ENCODE results near the gene FEM1B.

FEM1B gene

DNA sequence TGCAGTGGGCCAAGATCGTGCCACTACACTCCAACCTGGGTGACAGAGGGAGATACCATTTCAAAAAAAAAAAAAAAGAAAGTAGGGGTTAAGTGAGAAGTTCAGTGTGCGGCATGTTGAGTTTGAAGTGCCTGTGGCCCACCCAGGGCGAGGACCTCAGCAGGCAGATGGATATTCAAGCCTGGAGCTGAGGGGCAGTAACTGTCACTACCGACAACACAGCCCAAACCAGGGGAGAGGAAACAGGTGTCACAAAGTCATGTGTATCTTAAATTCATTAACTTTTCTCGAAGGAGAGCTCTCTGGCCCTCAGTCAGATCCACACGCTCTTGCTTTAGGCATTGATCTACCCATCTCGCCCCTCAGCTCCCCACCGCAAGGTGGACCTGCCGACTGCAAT lies 45.3 kb downstream of the FEM1B start:
- no peak overlapping the region for H3K9ac ChIP-seq (ENCODE audit: low read length)
- H3K27me3 ChIP-seq (ENCODE audit: control insufficient read depth, insufficient read depth, low read length), result no peaks in the 10 kb centered on the region
- no peaks in the 10 kb centered on the region for H3K9me3 ChIP-seq (ENCODE audit: control insufficient read depth, low read depth, low read length)
- no peaks in the 10 kb centered on the region for H3K36me3 ChIP-seq (ENCODE audit: control insufficient read depth, low read depth, low read length)
- H3K27ac ChIP-seq (ENCODE audit: low read length), result no peak overlapping the region
- H3K4me1 ChIP-seq (ENCODE audit: control insufficient read depth, low read depth, low read length), result no peaks in the 10 kb centered on the region
- H3K4me3 ChIP-seq (ENCODE audit: low read length), result no peak overlapping the region

DNA sequence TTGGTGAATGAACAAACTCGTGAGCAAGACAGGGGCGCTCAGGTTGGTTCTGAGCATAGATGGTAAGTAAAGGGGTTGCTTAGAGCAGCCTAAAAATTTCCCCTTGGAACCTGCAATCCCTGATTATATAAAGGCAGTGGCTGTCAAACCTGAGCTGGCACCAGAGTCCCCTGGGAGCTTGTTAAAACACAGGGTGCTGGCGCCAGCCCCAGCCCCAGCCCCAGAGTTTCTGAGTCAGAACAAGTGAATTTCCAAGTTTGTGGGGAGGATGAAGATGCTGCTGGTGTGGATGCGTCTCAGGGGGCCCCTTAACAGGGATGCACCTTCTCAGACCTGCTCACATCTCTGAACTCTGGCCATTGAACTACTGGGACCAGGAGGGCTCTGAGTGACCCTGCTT lies 48.2 kb downstream of the FEM1B start:
- no peak overlapping the region for H3K9ac ChIP-seq (ENCODE audit: low read length)
- H3K27ac ChIP-seq (ENCODE audit: low read length), result no peak overlapping the region
- no peaks in the 10 kb centered on the region for H3K9me3 ChIP-seq (ENCODE audit: control insufficient read depth, low read depth, low read length)
- no peak overlapping the region for H3K4me3 ChIP-seq (ENCODE audit: low read length)
- no peaks in the 10 kb centered on the region for H3K27me3 ChIP-seq (ENCODE audit: control insufficient read depth, insufficient read depth, low read length)
- no peaks in the 10 kb centered on the region for H3K36me3 ChIP-seq (ENCODE audit: control insufficient read depth, low read depth, low read length)
- peaks cover 8% of the 10 kb centered on the region for H3K4me1 ChIP-seq (ENCODE audit: control insufficient read depth, low read depth, low read length)

DNA sequence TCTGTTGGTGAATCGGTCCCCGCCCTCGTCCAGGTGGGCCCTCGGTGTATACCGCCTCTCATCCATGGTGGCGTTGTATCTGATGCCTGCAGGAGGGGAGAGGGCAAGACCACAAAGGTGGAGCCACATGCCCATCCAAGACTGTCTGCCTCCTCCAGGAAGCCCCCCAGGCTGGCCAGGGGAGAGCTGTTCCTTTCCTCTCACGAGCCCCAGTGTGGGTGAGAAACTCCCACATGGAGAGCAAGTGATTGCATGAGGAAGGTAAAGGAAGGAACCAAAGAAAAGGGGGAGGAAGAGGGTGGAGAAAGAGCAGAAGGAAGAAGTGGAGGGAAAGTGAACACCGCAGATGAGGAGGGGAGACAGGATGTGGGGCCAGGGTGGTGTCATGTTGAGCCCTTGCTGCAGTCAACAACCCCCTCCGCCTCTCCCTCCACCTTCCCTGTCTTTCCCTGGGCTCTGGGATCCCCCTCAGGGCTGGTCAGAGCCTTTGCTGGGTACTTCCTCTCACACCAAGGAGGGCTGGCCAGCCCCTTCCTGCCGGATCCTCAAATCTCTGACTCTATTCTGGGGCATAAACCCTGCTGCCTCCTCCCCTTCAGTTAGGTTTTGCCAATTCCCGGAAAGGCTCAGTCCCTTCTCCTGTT lies 49.3 kb downstream of the FEM1B start:
- H3K4me3 ChIP-seq (ENCODE audit: low read length), result no peak overlapping the region
- no peak overlapping the region for H3K9ac ChIP-seq (ENCODE audit: low read length)
- no peaks in the 10 kb centered on the region for H3K27me3 ChIP-seq (ENCODE audit: control insufficient read depth, insufficient read depth, low read length)
- no peaks in the 10 kb centered on the region for H3K9me3 ChIP-seq (ENCODE audit: control insufficient read depth, low read depth, low read length)
- H3K4me1 ChIP-seq (ENCODE audit: control insufficient read depth, low read depth, low read length), result peaks cover 19% of the 10 kb centered on the region
- no peaks in the 10 kb centered on the region for H3K36me3 ChIP-seq (ENCODE audit: control insufficient read depth, low read depth, low read length)
- H3K27ac ChIP-seq (ENCODE audit: low read length), result no peak overlapping the region

DNA sequence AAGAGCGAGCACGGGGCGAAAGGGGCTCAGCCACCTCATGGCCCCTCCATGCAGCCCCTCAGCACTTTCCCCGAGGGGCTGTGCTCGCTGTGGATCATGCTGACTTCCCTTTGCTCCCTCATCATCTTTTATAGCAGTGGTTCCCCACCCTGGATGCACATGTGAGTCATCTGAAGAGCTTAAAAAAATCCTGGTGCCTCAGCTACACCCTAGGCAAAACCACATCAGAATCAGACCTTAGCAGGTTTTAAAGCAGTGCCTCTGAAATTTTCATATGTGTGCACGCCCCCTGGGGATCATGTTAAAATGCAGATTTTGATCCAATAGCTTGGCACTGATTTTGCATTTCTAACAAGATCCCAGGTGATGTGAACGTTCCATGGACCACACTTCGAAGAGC lies 50.9 kb downstream of the FEM1B start:
- Histone ChIP-seq H3K27me3 (ENCODE audit: control insufficient read depth, insufficient read depth, low read length) (no peaks in the 10 kb centered on the region), H3K9ac (ENCODE audit: low read length) (no peak overlapping the region), H3K4me1 (ENCODE audit: control insufficient read depth, low read depth, low read length) (peaks cover 21% of the 10 kb centered on the region), H3K36me3 (ENCODE audit: control insufficient read depth, low read depth, low read length) (no peaks in the 10 kb centered on the region), H3K9me3 (ENCODE audit: control insufficient read depth, low read depth, low read length) (no peaks in the 10 kb centered on the region), H3K4me3 (ENCODE audit: low read length) (no peak overlapping the region), H3K27ac (ENCODE audit: low read length) (no peak overlapping the region)

DNA sequence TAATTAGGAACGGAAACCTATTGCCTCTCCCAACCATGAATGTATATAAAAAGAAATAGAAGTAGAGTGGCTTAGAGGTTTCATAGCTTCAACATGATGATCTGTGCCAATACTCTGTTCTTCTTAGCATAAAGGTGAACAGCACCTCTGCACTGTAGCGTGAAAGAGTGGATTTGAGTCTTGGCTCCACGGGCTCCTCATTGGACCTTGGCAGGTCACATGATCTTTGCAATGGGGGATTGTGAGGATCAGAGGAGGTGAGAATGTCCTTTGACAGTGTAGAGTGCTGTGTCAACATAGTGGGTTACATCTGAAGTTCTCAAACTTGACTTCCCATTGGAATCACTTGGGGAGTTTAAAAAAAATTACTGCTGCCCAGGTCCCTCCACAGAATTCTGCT lies 51.4 kb downstream of the FEM1B start:
- Histone ChIP-seq H3K9ac (ENCODE audit: low read length) (no peak overlapping the region), H3K36me3 (ENCODE audit: control insufficient read depth, low read depth, low read length) (no peaks in the 10 kb centered on the region), H3K27me3 (ENCODE audit: control insufficient read depth, insufficient read depth, low read length) (no peaks in the 10 kb centered on the region), H3K27ac (ENCODE audit: low read length) (no peak overlapping the region), H3K9me3 (ENCODE audit: control insufficient read depth, low read depth, low read length) (no peaks in the 10 kb centered on the region), H3K4me3 (ENCODE audit: low read length) (no peak overlapping the region), H3K4me1 (ENCODE audit: control insufficient read depth, low read depth, low read length) (peaks cover 21% of the 10 kb centered on the region)

DNA sequence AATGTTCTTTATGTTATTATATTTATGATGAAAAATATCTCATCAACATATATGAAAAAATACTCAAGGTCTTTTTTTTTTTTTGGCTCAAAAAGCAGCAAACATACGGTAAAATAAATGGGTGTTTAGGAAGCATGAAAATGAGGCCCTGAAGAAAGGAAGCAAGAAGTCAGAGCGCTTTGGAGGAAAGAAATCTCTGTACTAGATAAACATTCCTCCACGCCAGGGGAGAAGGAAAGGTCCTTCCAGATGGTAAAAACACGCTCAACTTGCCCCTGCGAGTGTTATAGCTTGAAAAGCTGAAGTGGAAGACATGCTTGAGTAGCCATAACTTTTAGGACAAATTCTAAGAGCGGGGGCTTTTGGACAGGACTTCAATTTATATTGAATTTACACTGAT lies 52.9 kb downstream of the FEM1B start:
- Histone ChIP-seq H3K9me3 (ENCODE audit: control insufficient read depth, low read depth, low read length) (no peaks in the 10 kb centered on the region), H3K4me1 (ENCODE audit: control insufficient read depth, low read depth, low read length) (peaks cover 21% of the 10 kb centered on the region), H3K27ac (ENCODE audit: low read length) (no peak overlapping the region), H3K27me3 (ENCODE audit: control insufficient read depth, insufficient read depth, low read length) (no peaks in the 10 kb centered on the region), H3K36me3 (ENCODE audit: control insufficient read depth, low read depth, low read length) (no peaks in the 10 kb centered on the region), H3K4me3 (ENCODE audit: low read length) (peak overlapping the region; percentile 29), H3K9ac (ENCODE audit: low read length) (no peak overlapping the region)

DNA sequence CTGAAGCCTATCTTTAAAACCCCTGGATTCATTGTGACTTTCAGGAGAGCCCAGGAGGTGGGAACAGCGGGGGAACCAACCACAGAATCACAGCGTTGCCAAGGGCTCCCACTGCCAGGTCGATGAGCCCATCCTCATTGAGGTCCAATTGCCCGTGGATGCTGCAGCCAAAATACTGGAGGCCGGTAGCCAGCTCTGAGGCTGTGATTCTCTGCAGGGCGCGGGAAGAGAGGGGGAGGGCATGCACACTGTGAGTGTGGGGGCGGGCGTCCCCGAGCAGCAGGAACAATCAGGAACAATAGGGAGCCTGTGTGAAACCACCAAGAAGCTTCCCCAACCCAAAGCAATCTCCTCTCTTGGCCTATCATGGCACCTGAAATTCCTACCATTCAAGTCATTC lies 53.4 kb downstream of the FEM1B start:
- Histone ChIP-seq H3K27me3 (ENCODE audit: control insufficient read depth, insufficient read depth, low read length) (no peaks in the 10 kb centered on the region), H3K9ac (ENCODE audit: low read length) (no peak overlapping the region), H3K9me3 (ENCODE audit: control insufficient read depth, low read depth, low read length) (no peaks in the 10 kb centered on the region), H3K4me3 (ENCODE audit: low read length) (peak overlapping the region; percentile 29), H3K36me3 (ENCODE audit: control insufficient read depth, low read depth, low read length) (no peaks in the 10 kb centered on the region), H3K4me1 (ENCODE audit: control insufficient read depth, low read depth, low read length) (peaks cover 21% of the 10 kb centered on the region), H3K27ac (ENCODE audit: low read length) (no peak overlapping the region)

DNA sequence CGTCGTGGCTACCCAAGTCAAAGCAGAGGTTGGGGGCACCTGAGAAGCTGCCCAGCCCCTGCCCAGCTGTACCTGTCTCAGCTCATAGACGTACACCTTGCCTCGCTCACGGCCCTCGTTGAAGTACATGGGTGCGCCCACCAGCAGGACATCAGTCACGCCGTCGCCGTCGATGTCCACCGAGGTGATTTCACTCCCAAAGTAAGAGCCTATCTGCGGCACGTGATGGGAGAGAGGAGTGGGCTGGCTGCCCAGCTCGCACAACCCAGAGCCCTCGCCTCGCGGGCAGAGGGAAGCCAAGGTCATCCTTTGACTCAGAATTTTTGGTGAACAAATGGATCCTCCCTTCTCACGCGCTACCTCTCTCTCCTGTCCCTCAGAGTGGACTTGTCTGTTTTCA lies 54.7 kb downstream of the FEM1B start:
- H3K27me3 ChIP-seq (ENCODE audit: control insufficient read depth, insufficient read depth, low read length), result no peaks in the 10 kb centered on the region
- H3K4me3 ChIP-seq (ENCODE audit: low read length), result no peak overlapping the region
- no peak overlapping the region for H3K9ac ChIP-seq (ENCODE audit: low read length)
- no peaks in the 10 kb centered on the region for H3K9me3 ChIP-seq (ENCODE audit: control insufficient read depth, low read depth, low read length)
- H3K4me1 ChIP-seq (ENCODE audit: control insufficient read depth, low read depth, low read length), result peaks cover 21% of the 10 kb centered on the region
- H3K36me3 ChIP-seq (ENCODE audit: control insufficient read depth, low read depth, low read length), result no peaks in the 10 kb centered on the region
- no peak overlapping the region for H3K27ac ChIP-seq (ENCODE audit: low read length)

DNA sequence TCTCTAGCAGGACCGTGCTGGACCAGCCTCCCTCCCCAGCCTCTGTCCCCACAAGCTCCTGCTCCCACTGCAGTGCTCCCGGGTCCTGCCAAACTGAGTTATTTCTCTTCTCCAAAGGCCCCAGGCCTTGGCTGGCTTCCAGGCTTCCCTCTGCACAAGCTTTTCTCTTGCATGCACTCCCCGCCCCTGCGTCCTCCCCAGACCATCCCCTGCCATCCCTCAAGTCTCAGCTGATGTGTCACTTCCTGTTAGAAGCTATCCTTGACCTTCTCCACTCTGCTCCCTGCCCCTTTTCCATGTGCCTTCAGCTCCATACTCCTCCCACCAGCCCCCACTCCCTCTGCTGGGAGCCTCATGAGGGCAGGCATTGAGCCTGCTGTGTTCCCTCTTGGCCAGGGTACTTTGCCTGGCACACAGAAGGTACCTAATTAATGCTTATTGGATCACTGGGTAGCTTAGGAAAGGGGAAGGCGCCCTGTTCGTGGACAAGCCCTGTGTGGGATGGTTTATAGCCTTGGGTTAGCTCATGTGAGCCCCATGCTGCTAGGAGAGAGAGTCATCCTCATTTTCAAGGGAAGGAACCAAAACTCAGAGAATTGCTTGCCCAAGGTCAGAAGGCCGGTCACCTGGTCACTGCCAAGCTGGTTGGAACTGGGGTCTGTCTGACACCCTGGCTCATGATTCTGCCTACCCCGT lies 56.4 kb downstream of the FEM1B start:
- no peaks in the 10 kb centered on the region for H3K27me3 ChIP-seq (ENCODE audit: control insufficient read depth, insufficient read depth, low read length)
- no peaks in the 10 kb centered on the region for H3K9me3 ChIP-seq (ENCODE audit: control insufficient read depth, low read depth, low read length)
- H3K4me1 ChIP-seq (ENCODE audit: control insufficient read depth, low read depth, low read length), result peaks cover 18% of the 10 kb centered on the region
- no peak overlapping the region for H3K4me3 ChIP-seq (ENCODE audit: low read length)
- no peak overlapping the region for H3K27ac ChIP-seq (ENCODE audit: low read length)
- no peaks in the 10 kb centered on the region for H3K36me3 ChIP-seq (ENCODE audit: control insufficient read depth, low read depth, low read length)
- H3K9ac ChIP-seq (ENCODE audit: low read length), result no peak overlapping the region

DNA sequence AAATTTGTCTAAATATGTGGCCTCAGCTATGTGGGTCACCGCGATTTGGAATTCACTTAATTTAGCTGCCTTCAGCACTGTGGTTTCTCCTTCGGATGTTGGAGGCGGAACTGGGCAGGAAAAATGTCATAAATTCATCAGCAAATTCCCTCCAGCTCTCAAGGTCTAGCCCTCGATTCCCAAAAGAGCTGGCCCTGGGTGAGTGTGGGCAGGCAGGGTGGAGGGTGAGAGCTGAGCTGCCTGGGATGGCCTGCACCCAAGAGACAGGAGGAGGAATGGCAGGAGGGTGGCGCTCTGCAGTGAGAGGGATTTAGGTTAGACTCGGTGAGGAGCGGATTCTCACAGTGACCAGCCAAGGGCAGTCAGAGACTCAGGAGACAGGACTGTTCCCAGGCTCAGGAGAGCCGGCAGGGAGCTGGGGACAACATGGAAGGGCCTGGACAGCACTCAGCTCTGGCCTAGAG lies 57.1 kb downstream of the FEM1B start:
- Histone ChIP-seq H3K9me3 (ENCODE audit: control insufficient read depth, low read depth, low read length) (no peaks in the 10 kb centered on the region), H3K36me3 (ENCODE audit: control insufficient read depth, low read depth, low read length) (no peaks in the 10 kb centered on the region), H3K27me3 (ENCODE audit: control insufficient read depth, insufficient read depth, low read length) (no peaks in the 10 kb centered on the region), H3K4me3 (ENCODE audit: low read length) (no peak overlapping the region), H3K9ac (ENCODE audit: low read length) (no peak overlapping the region), H3K27ac (ENCODE audit: low read length) (no peak overlapping the region), H3K4me1 (ENCODE audit: control insufficient read depth, low read depth, low read length) (peaks cover 18% of the 10 kb centered on the region)

DNA sequence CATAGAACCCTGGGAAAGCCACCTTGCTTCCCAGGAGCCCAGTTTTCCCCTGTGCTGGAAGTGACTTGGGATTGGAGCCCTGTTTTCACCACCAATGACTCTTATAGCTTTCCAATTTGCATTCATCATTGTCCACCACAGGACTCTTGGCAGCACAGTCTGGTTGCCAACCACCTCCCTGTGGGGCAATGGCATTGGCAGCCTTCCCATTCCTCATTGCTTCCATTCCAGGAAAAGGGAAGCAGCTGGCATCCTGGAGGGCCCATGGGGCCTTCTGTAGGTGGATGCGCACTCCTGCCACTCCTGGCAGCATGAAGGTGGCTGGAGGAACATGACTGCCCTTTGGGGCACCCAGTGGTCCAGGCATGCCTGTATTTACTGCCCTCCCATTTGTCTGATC lies 57.7 kb downstream of the FEM1B start:
- no peaks in the 10 kb centered on the region for H3K36me3 ChIP-seq (ENCODE audit: control insufficient read depth, low read depth, low read length)
- no peak overlapping the region for H3K27ac ChIP-seq (ENCODE audit: low read length)
- H3K4me3 ChIP-seq (ENCODE audit: low read length), result no peak overlapping the region
- H3K9ac ChIP-seq (ENCODE audit: low read length), result no peak overlapping the region
- H3K27me3 ChIP-seq (ENCODE audit: control insufficient read depth, insufficient read depth, low read length), result no peaks in the 10 kb centered on the region
- H3K4me1 ChIP-seq (ENCODE audit: control insufficient read depth, low read depth, low read length), result peaks cover 18% of the 10 kb centered on the region
- H3K9me3 ChIP-seq (ENCODE audit: control insufficient read depth, low read depth, low read length), result no peaks in the 10 kb centered on the region

DNA sequence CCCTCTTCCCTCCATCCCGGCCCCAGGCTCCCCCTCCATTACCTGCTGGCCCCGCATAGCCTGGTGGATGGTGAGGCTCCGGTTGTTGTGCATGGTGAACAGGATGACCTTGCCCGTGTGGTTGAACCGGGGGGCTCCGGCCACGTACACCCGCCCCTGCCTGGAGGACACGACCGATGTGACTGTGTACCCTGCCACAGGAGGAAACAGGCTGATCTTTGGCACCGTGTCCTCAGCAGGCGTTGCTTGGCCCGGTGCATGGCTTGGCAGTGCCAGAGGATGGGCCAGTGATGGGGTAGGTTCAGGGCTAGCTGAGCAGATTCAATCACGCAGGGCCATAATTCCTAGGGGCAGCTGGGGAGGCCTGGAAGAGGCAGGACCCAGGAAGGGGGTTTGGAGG lies 58.1 kb downstream of the FEM1B start:
- Histone ChIP-seq H3K9me3 (ENCODE audit: control insufficient read depth, low read depth, low read length) (no peaks in the 10 kb centered on the region), H3K4me1 (ENCODE audit: control insufficient read depth, low read depth, low read length) (peaks cover 14% of the 10 kb centered on the region), H3K36me3 (ENCODE audit: control insufficient read depth, low read depth, low read length) (no peaks in the 10 kb centered on the region), H3K27me3 (ENCODE audit: control insufficient read depth, insufficient read depth, low read length) (no peaks in the 10 kb centered on the region), H3K4me3 (ENCODE audit: low read length) (no peak overlapping the region), H3K9ac (ENCODE audit: low read length) (no peak overlapping the region), H3K27ac (ENCODE audit: low read length) (no peak overlapping the region)
